Tracheal epithelial cell (primary cell): ENCODE data around the gene JUP. TPM values are rescaled to one million over a fixed set of nuclear protein-coding genes. Genes with fewer than 3 reads are reported as not detected.

Source experiments
- total RNA-seq: library from RNA; depleted of rRNA; stranded (reverse); fragments of >200 nt; gene quantifications from 2 replicates; pipeline ENCODE4 v1.2.1, GENCODE V29; 2014

JUP gene
- 606 and 732 TPM in 2 replicates for total RNA-seq

GRCh38 chr17:41786227-41787020 is at the start of gene JUP:
Gene JUP (minus strand): TSS chr17:41786711. CDS start chr17:41771854, 14,857 bp downstream.

GRCh38 chr17:41835800-41836549 is 49.5 kb upstream of the JUP start, which contains the start of gene NT5C3B:
Gene NT5C3B (minus strand): TSS chr17:41836232. CDS start chr17:41836193, 39 bp downstream.

GRCh38 chr17:41812381-41813151 is 26.1 kb upstream of the JUP start, which contains the start of gene FKBP10:
Gene FKBP10 (plus strand): TSS chr17:41813004. CDS start chr17:41813035, 31 bp downstream.

GRCh38 chr17:41811549-41812380 is 25.3 kb upstream of the JUP start, which contains the start of gene P3H4:
Gene P3H4 (minus strand): TSS chr17:41811949. CDS start chr17:41811915, 34 bp downstream.

GRCh38 chr17:41734139-41734948 is 52.2 kb downstream of the JUP start, which contains the start of gene HAP1:
Gene HAP1 (minus strand): TSS chr17:41734643. CDS start chr17:41734634, 9 bp downstream.

GRCh38 chr17:41711669-41712400 is 74.7 kb downstream of the JUP start, which contains the start of gene GAST:
Gene GAST (plus strand): TSS chr17:41712331. CDS start chr17:41715437, 3,106 bp downstream.

Other genes starting within 250 kb of the JUP start
- gene KRT9, start 214.7 kb downstream of the JUP start, total RNA-seq: 0.72 TPM in 1 of 2 replicates, not detected in the other
- gene KRT14, start 199.8 kb downstream of the JUP start, total RNA-seq: 2,248 and 2,437 TPM in 2 replicates
- 2,720 and 3,196 TPM in 2 replicates for gene KRT16, start 173.9 kb downstream of the JUP start, total RNA-seq
- 21,656 and 29,975 TPM in 2 replicates for gene KRT17, start 162.1 kb downstream of the JUP start, total RNA-seq
- 108 and 179 TPM in 2 replicates for gene EIF1, start 97.8 kb downstream of the JUP start, total RNA-seq
- 2.1 TPM in 1 of 2 replicates, not detected in the other for gene GAST, start 74.4 kb downstream of the JUP start, total RNA-seq
- gene HAP1, start 52.1 kb downstream of the JUP start, total RNA-seq: 1.2 and 1.3 TPM in 2 replicates
- 49.9 and 62.7 TPM in 2 replicates for gene P3H4, start 25.2 kb upstream of the JUP start, total RNA-seq
- gene FKBP10, start 26.3 kb upstream of the JUP start, total RNA-seq: 92.1 and 146 TPM in 2 replicates
- gene NT5C3B, start 49.5 kb upstream of the JUP start, total RNA-seq: 51.8 and 82.3 TPM in 2 replicates
- gene KLHL10, start 51.1 kb upstream of the JUP start, total RNA-seq: not detected in 2 replicates
- gene KLHL11, start 78.7 kb upstream of the JUP start, total RNA-seq: 30.6 and 40.3 TPM in 2 replicates
- 106 and 230 TPM in 2 replicates for gene ACLY, start 132.2 kb upstream of the JUP start, total RNA-seq
- 0.72 TPM in 1 of 2 replicates, not detected in the other for gene ODAD4, start 143.9 kb upstream of the JUP start, total RNA-seq
- gene CNP, start 180.1 kb upstream of the JUP start, total RNA-seq: 22.0 and 36.4 TPM in 2 replicates
- 41.1 and 48.0 TPM in 2 replicates for gene DNAJC7, start 230.7 kb upstream of the JUP start, total RNA-seq
- gene NKIRAS2, start 233.4 kb upstream of the JUP start, total RNA-seq: 17.9 and 23.4 TPM in 2 replicates